Skin of body (tissue), 2 donors: Measurements from ENCODE around the gene VANGL2. TPM values are rescaled to one million over a fixed set of nuclear protein-coding genes. Genes with fewer than 3 reads are reported as not detected.

ENCODE experiments used
- DNase-seq: peaks from one replicate; lab custom pipeline; 2025; lab: John Stamatoyannopoulos, UW
- total RNA-seq: library from RNA; depleted of rRNA; stranded (reverse); fragments of >200 nt; gene quantifications from one replicate; pipeline ENCODE4 v1.2.3, GENCODE V29; 2014

Gene VANGL2
- total RNA-seq, 1 donor from 2014 or later: 11.0 TPM

GRCh38 chr1:160405331-160405877 lies 5.0 kb downstream of the VANGL2 start:
- DNase-seq: no peak

GRCh38 chr1:160406131-160406968 lies 6.0 kb downstream of the VANGL2 start:
- DNase-seq: no peak

GRCh38 chr1:160407839-160408801 lies 7.8 kb downstream of the VANGL2 start:
- no peak for DNase-seq

- DNase-seq: no peak
These were observed 8.5 kb downstream of the VANGL2 start for GRCh38 chr1:160408864-160409263.

GRCh38 chr1:160409486-160409885 lies 9.1 kb downstream of the VANGL2 start:
- no peak for DNase-seq

GRCh38 chr1:160410406-160411005 lies 10.1 kb downstream of the VANGL2 start:
- peak; percentile 70 for DNase-seq

GRCh38 chr1:160411271-160412027 lies 11.1 kb downstream of the VANGL2 start:
- DNase-seq: no peak

GRCh38 chr1:160412028-160412362 lies 11.6 kb downstream of the VANGL2 start:
- DNase-seq: no peak

GRCh38 chr1:160413716-160414115 lies 13.4 kb downstream of the VANGL2 start:
- no peak for DNase-seq

GRCh38 chr1:160414881-160415280 lies 14.5 kb downstream of the VANGL2 start:
- DNase-seq: no peak

GRCh38 chr1:160415696-160416290 lies 15.4 kb downstream of the VANGL2 start:
- DNase-seq: no peak

- no peak for DNase-seq
These were observed 16.0 kb downstream of the VANGL2 start for GRCh38 chr1:160416369-160416768.

GRCh38 chr1:160418483-160418882 lies 18.1 kb downstream of the VANGL2 start:
- DNase-seq: no peak

GRCh38 chr1:160419150-160419837 lies 18.9 kb downstream of the VANGL2 start:
- DNase-seq: no peak

GRCh38 chr1:160419838-160420169 lies 19.4 kb downstream of the VANGL2 start:
- DNase-seq: no peak

- DNase-seq: no peak
These were observed 20.8 kb downstream of the VANGL2 start for GRCh38 chr1:160420881-160421842.

- DNase-seq: no peak
These were observed 21.5 kb downstream of the VANGL2 start for GRCh38 chr1:160421881-160422280.

- no peak for DNase-seq
These were observed 23.6 kb downstream of the VANGL2 start for GRCh38 chr1:160423966-160424365.

- no peak for DNase-seq
These were observed 25.5 kb downstream of the VANGL2 start for GRCh38 chr1:160425847-160426246.
